ENCODE data around the gene ACOT8. TPM values are rescaled to one million over a fixed set of nuclear protein-coding genes. Genes with fewer than 3 reads are reported as not detected.
A peak's percentile ranks its signal among the peaks of the same experiment; 100 is the strongest.

The ACOT8 gene
- total and polyA plus RNA-seq, 10 of the 15 experiments (the other 5 are each of a cell fraction or from before 2014, with no cell fraction given), result 5.1 to 47.9 (median 31.8) TPM

DNA sequence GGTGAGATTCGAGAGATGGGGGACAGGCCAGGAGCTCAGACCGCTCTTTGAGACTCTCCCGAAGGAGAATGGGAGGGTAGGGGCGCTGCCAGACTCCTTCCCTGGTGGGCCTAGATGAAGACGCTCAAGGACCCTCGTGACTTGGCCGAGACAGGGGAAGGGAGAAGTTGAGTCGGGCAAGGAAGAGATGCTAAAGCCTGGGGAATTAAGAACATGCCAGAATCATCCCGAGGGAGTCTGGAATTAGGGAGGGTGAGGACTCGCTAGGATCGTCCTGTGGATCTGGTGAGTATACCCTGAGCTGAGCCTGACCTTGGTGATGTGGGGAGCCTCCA is 44.2 kb downstream of the ACOT8 start:
- Histone ChIP-seq H3K4me3 (peak overlapping the region; percentile 85), H3K36me3 (ENCODE audit: control insufficient read depth in 2 of 2, insufficient read depth in 2 of 2, low read length in 1 of 2) (peaks cover 15 to 31% of the 10 kb centered on the region in 2 experiments), H3K27ac (ENCODE audit: control insufficient read depth, insufficient read depth) (peak overlapping the region; percentile 93), H3K27me3 (replicated peaks in 1 of 2; ENCODE audit: control insufficient read depth in 2 of 2, insufficient read depth in 2 of 2, low read length in 1 of 2) (no peaks in the 10 kb centered on the region), H4K20me1 (ENCODE audit: control insufficient read depth, insufficient read depth) (no peaks in the 10 kb centered on the region), H2AFZ (ENCODE audit: control insufficient read depth, low read depth, low read length) (peak overlapping the region; percentile 71), H3K4me2 (ENCODE audit: control insufficient read depth, insufficient read depth) (peak overlapping the region; percentile 79), H3K9ac (ENCODE audit: control insufficient read depth, insufficient read depth, low read length) (peak overlapping the region; percentile 96), H3K79me2 (ENCODE audit: control insufficient read depth, insufficient read depth, low read length) (peaks cover 20% of the 10 kb centered on the region), H3K4me1 (ENCODE audit: control insufficient read depth, insufficient read depth, low read length) (no peaks in the 10 kb centered on the region), H3K9me3 (replicated peaks; ENCODE audit: control insufficient read depth, insufficient read depth, low read length) (no peaks in the 10 kb centered on the region; the same call in 2 of the 3 replicates)
- ATAC-seq (no peak), DNase-seq (ENCODE audit: low read depth, low spot score) (no peak), FAIRE-seq (no peak)
- intact Hi-C loops (cut with micrococcal nuclease; ENCODE audit: unreplicated experiment) (loop anchor here (5.0 kb wide), 2 partner anchors 44 to 149 kb away; partner anchors contain the start of genes ACOT8 and ZSWIM3), in situ Hi-C loops (cut with MboI) (loop anchor here (25.0 kb wide), 1 partner anchor 549 kb away; no protein-coding TSS in a partner anchor)
- ChIA-PET POLR2A (interaction anchor here (1.0 to 1.6 kb wide), 6 partner anchors 29 to 157 kb away, joined by 3 to 8 read pairs (median 4); partner anchors contain the start of genes ACOT8 and ZSWIM3), SMC1A (ENCODE audit: uncharacterized antibody, unreplicated experiment) (interaction anchor here (0.7 to 1.9 kb wide), 6 partner anchors 14 to 162 kb away, joined by 3 to 6 read pairs (median 3); no protein-coding TSS in a partner anchor), CTCF (interaction anchor here (0.9 to 2.5 kb wide), 9 partner anchors 11 to 163 kb away, joined by 3 to 18 read pairs (median 4); no protein-coding TSS in a partner anchor), RAD21 (ENCODE audit: unreplicated experiment) (interaction anchor here (0.8 to 2.5 kb wide), 10 partner anchors 11 to 157 kb away, joined by 3 to 9 read pairs (median 4); partner anchors contain the start of gene ZSWIM1)
- WGBS (ENCODE audit: insufficient coverage, insufficient replicate concordance, low lambda C conversion rate, missing lambda C conversion rate), result 4% methylated on average over 11 of the region's 11 CpGs
- BruUV-seq (replicated peaks), result no TSS peak
- TF ChIP-seq CBFB (IDR thresholded peaks at IDR 0.05; ENCODE audit: low read depth) (no peak), SIX5 (IDR thresholded peaks at IDR 0.05; ENCODE audit: low read depth, low read length, severe bottlenecking) (no peak)
- TF ChIP-seq, protein P1, sequence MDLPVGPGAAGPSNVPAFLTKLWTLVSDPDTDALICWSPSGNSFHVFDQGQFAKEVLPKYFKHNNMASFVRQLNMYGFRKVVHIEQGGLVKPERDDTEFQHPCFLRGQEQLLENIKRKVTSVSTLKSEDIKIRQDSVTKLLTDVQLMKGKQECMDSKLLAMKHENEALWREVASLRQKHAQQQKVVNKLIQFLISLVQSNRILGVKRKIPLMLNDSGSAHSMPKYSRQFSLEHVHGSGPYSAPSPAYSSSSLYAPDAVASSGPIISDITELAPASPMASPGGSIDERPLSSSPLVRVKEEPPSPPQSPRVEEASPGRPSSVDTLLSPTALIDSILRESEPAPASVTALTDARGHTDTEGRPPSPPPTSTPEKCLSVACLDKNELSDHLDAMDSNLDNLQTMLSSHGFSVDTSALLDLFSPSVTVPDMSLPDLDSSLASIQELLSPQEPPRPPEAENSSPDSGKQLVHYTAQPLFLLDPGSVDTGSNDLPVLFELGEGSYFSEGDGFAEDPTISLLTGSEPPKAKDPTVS (IDR thresholded peaks at IDR 0.05; ENCODE audit: low read depth, low read length), result 0 out of 2 replicates have a peak, but pooled peaks have one; percentile 31

Measured in GM12878 (cell line).